ENCODE results near the gene PCDHGA11.

DNA sequence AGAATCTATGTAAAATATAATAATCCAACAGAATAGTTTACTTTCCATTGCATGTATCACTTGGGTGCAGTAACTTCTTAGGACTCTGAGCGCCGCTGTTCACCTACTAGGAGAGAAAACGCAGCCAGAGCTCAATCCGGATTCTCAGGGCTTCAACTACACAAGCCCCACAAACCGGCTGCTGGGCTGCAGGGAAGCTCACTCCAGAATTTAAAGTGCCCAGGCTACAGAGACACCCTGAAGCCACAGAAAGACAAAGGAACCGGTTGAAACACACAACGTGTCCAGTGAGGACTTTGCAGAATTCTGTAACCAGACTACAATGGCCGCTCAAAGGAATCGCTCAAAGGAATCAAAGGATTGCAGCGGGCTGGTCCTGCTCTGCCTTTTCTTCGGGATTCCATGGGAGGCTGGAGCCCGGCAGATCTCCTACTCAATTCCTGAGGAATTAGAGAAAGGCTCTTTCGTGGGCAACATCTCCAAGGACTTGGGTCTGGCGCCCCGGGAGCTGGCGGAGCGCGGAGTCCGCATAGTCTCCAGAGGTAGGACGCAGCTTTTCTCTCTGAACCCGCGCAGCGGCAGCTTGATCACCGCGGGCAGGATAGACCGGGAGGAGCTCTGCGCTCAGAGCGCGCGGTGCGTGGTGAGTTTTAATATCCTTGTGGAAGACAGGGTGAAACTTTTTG is 7.9 kb upstream of the PCDHGA11 start, which contains the start of gene PCDHGA10:
- TF ChIP-seq SP7 (tag by site-specific recombination; IDR thresholded peaks at IDR 0.05), result no peak
- TF ChIP-seq ZNF24 (tag by site-specific recombination; IDR thresholded peaks at IDR 0.05), result no peak
- TF ChIP-seq, protein P1, sequence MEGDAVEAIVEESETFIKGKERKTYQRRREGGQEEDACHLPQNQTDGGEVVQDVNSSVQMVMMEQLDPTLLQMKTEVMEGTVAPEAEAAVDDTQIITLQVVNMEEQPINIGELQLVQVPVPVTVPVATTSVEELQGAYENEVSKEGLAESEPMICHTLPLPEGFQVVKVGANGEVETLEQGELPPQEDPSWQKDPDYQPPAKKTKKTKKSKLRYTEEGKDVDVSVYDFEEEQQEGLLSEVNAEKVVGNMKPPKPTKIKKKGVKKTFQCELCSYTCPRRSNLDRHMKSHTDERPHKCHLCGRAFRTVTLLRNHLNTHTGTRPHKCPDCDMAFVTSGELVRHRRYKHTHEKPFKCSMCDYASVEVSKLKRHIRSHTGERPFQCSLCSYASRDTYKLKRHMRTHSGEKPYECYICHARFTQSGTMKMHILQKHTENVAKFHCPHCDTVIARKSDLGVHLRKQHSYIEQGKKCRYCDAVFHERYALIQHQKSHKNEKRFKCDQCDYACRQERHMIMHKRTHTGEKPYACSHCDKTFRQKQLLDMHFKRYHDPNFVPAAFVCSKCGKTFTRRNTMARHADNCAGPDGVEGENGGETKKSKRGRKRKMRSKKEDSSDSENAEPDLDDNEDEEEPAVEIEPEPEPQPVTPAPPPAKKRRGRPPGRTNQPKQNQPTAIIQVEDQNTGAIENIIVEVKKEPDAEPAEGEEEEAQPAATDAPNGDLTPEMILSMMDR (tag by site-specific recombination; IDR thresholded peaks at IDR 0.05), result no peak
- no peak for TF ChIP-seq ZNF311 (tag by site-specific recombination; IDR thresholded peaks at IDR 0.05; ENCODE audit: borderline replicate concordance)
- no peak for TF ChIP-seq ZNF274 (IDR thresholded peaks at IDR 0.05; ENCODE audit: low read length)
- TF ChIP-seq ZNF274 (tag by site-specific recombination; IDR thresholded peaks at IDR 0.05; ENCODE audit: borderline replicate concordance), result no peak
- TF ChIP-seq ZNF423 (tag by site-specific recombination; IDR thresholded peaks at IDR 0.05), result no peak
- no peak for TF ChIP-seq ZNF449 (tag by site-specific recombination; IDR thresholded peaks at IDR 0.05)
